Measurements from ENCODE around the gene BANK1.

BANK1 gene

GRCh38 chr4:101910786-101911373 lies 120.3 kb downstream of the BANK1 start:
- Mint-ChIP-seq H3K4me3 (no peak overlapping the region), H3K27me3 (peaks cover 8% of the 10 kb centered on the region), H3K9me3 (no peaks in the 10 kb centered on the region), H3K4me1 (no peaks in the 10 kb centered on the region), H3K27ac (no peak overlapping the region)
- no peak for DNase-seq
- ATAC-seq, result no peak

- no peaks in the 10 kb centered on the region for H3K9me3 Mint-ChIP-seq
- ATAC-seq, result no peak
- no peaks in the 10 kb centered on the region for H3K4me1 Mint-ChIP-seq
- no peak overlapping the region for H3K4me3 Mint-ChIP-seq
- no peak overlapping the region for H3K27ac Mint-ChIP-seq
- peaks cover 4% of the 10 kb centered on the region for H3K27me3 Mint-ChIP-seq
- no peak for DNase-seq
Measured at GRCh38 chr4:101911616-101912015, 121.1 kb downstream of the BANK1 start.

GRCh38 chr4:101914761-101915160 lies 124.2 kb downstream of the BANK1 start:
- H3K4me1 Mint-ChIP-seq, result no peaks in the 10 kb centered on the region
- H3K27ac Mint-ChIP-seq, result no peak overlapping the region
- H3K27me3 Mint-ChIP-seq, result no peaks in the 10 kb centered on the region
- no peaks in the 10 kb centered on the region for H3K9me3 Mint-ChIP-seq
- ATAC-seq (no peak), DNase-seq (no peak)
- no peak overlapping the region for H3K4me3 Mint-ChIP-seq

GRCh38 chr4:101919373-101919977 lies 128.9 kb downstream of the BANK1 start:
- Mint-ChIP-seq H3K27me3 (no peaks in the 10 kb centered on the region), H3K27ac (no peak overlapping the region), H3K9me3 (no peaks in the 10 kb centered on the region), H3K4me3 (no peak overlapping the region), H3K4me1 (no peaks in the 10 kb centered on the region)
- DNase-seq (no peak), ATAC-seq (no peak)

GRCh38 chr4:101921370-101921769 lies 130.8 kb downstream of the BANK1 start:
- Mint-ChIP-seq H3K27me3 (no peaks in the 10 kb centered on the region), H3K4me3 (no peak overlapping the region), H3K4me1 (no peaks in the 10 kb centered on the region), H3K27ac (no peak overlapping the region), H3K9me3 (no peaks in the 10 kb centered on the region)
- ATAC-seq (no peak), DNase-seq (no peak)

GRCh38 chr4:101931619-101932018 lies 141.1 kb downstream of the BANK1 start:
- Mint-ChIP-seq H3K9me3 (no peaks in the 10 kb centered on the region), H3K4me3 (no peak overlapping the region), H3K27me3 (peaks cover 8% of the 10 kb centered on the region), H3K27ac (no peak overlapping the region), H3K4me1 (no peaks in the 10 kb centered on the region)
- DNase-seq (no peak), ATAC-seq (no peak)

- Mint-ChIP-seq H3K9me3 (no peaks in the 10 kb centered on the region), H3K27me3 (no peaks in the 10 kb centered on the region), H3K27ac (no peak overlapping the region), H3K4me3 (no peak overlapping the region), H3K4me1 (no peaks in the 10 kb centered on the region)
- ATAC-seq (no peak), DNase-seq (no peak)
Measured at GRCh38 chr4:101933855-101934254, 143.3 kb downstream of the BANK1 start.

- H3K4me3 Mint-ChIP-seq, result no peak overlapping the region
Measured at GRCh38 chr4:101938836-101939235, 148.3 kb downstream of the BANK1 start.

GRCh38 chr4:101941816-101942358 lies 151.4 kb downstream of the BANK1 start:
- Mint-ChIP-seq H3K27ac (no peak overlapping the region), H3K4me1 (no peaks in the 10 kb centered on the region), H3K9me3 (no peaks in the 10 kb centered on the region), H3K4me3 (no peak overlapping the region), H3K27me3 (peaks cover 7% of the 10 kb centered on the region)
- ATAC-seq (no peak), DNase-seq (no peak)

More at GRCh38 chr4:101938836-101939235, 148.3 kb downstream of the BANK1 start:
- no peaks in the 10 kb centered on the region for H3K4me1 Mint-ChIP-seq
- ATAC-seq (no peak), DNase-seq (no peak)
- H3K27ac Mint-ChIP-seq, result no peak overlapping the region
- no peaks in the 10 kb centered on the region for H3K9me3 Mint-ChIP-seq
- H3K27me3 Mint-ChIP-seq, result peaks cover 7% of the 10 kb centered on the region

GRCh38 chr4:101942891-101943290 lies 152.4 kb downstream of the BANK1 start:
- no peaks in the 10 kb centered on the region for H3K4me1 Mint-ChIP-seq

GRCh38 chr4:101944649-101945048 lies 154.1 kb downstream of the BANK1 start:
- no peaks in the 10 kb centered on the region for H3K9me3 Mint-ChIP-seq
- ATAC-seq, result no peak
- DNase-seq, result no peak
- H3K27me3 Mint-ChIP-seq, result peaks cover 7% of the 10 kb centered on the region
- no peak overlapping the region for H3K4me3 Mint-ChIP-seq
- no peak overlapping the region for H3K27ac Mint-ChIP-seq
- H3K4me1 Mint-ChIP-seq, result no peaks in the 10 kb centered on the region

More at GRCh38 chr4:101942891-101943290, 152.4 kb downstream of the BANK1 start:
- no peaks in the 10 kb centered on the region for H3K9me3 Mint-ChIP-seq
- H3K27ac Mint-ChIP-seq, result no peak overlapping the region
- ATAC-seq, result no peak
- no peak for DNase-seq
- peaks cover 7% of the 10 kb centered on the region for H3K27me3 Mint-ChIP-seq
- no peak overlapping the region for H3K4me3 Mint-ChIP-seq

GRCh38 chr4:101948055-101948454 lies 157.5 kb downstream of the BANK1 start:
- Mint-ChIP-seq H3K9me3 (no peaks in the 10 kb centered on the region), H3K27ac (no peak overlapping the region), H3K4me3 (no peak overlapping the region), H3K27me3 (peaks cover 4% of the 10 kb centered on the region), H3K4me1 (no peaks in the 10 kb centered on the region)
- ATAC-seq, result no peak
- no peak for DNase-seq

GRCh38 chr4:101948951-101949350 lies 158.4 kb downstream of the BANK1 start:
- H3K4me3 Mint-ChIP-seq, result no peak overlapping the region
- DNase-seq (no peak), ATAC-seq (no peak)
- no peaks in the 10 kb centered on the region for H3K4me1 Mint-ChIP-seq
- H3K27me3 Mint-ChIP-seq, result no peaks in the 10 kb centered on the region
- H3K27ac Mint-ChIP-seq, result no peak overlapping the region
- H3K9me3 Mint-ChIP-seq, result no peaks in the 10 kb centered on the region

GRCh38 chr4:101950258-101950979 lies 159.9 kb downstream of the BANK1 start:
- H3K27ac Mint-ChIP-seq, result no peak overlapping the region
- H3K4me3 Mint-ChIP-seq, result no peak overlapping the region
- ATAC-seq, result no peak
- no peaks in the 10 kb centered on the region for H3K27me3 Mint-ChIP-seq
- no peaks in the 10 kb centered on the region for H3K9me3 Mint-ChIP-seq
- no peak for DNase-seq
- H3K4me1 Mint-ChIP-seq, result no peaks in the 10 kb centered on the region

GRCh38 chr4:101952985-101953384 lies 162.5 kb downstream of the BANK1 start:
- Mint-ChIP-seq H3K4me3 (no peak overlapping the region), H3K4me1 (no peaks in the 10 kb centered on the region), H3K9me3 (no peaks in the 10 kb centered on the region), H3K27me3 (no peaks in the 10 kb centered on the region), H3K27ac (no peak overlapping the region)
- no peak for ATAC-seq
- no peak for DNase-seq

- Mint-ChIP-seq H3K27ac (no peak overlapping the region), H3K4me1 (no peaks in the 10 kb centered on the region), H3K4me3 (no peak overlapping the region), H3K9me3 (no peaks in the 10 kb centered on the region), H3K27me3 (no peaks in the 10 kb centered on the region)
- ATAC-seq (no peak), DNase-seq (no peak)
Measured at GRCh38 chr4:101953949-101954348, 163.4 kb downstream of the BANK1 start.
